SH-SY5Y (cell line): ENCODE results near the gene MFN2.

Experiments used
- GATA2 ChIP-seq: IDR thresholded peaks from 2 replicates; pipeline ENCODE4 v1.6.1; 2011; ENCODE audit warnings: mild to moderate bottlenecking, low read depth, low read length
- GATA3 ChIP-seq: IDR thresholded peaks from 2 replicates; pipeline ENCODE4 v1.6.1; 2011; ENCODE audit warnings: low read depth, mild to moderate bottlenecking, low read length, moderate library complexity

MFN2 gene

GRCh38 chr1:12003762-12004161 is 23.5 kb downstream of the MFN2 start:
- TF ChIP-seq GATA2 (no peak), GATA3 (no peak)

GRCh38 chr1:12005488-12006166 is 25.4 kb downstream of the MFN2 start:
- no peak for TF ChIP-seq GATA3
- no peak for TF ChIP-seq GATA2

DNA sequence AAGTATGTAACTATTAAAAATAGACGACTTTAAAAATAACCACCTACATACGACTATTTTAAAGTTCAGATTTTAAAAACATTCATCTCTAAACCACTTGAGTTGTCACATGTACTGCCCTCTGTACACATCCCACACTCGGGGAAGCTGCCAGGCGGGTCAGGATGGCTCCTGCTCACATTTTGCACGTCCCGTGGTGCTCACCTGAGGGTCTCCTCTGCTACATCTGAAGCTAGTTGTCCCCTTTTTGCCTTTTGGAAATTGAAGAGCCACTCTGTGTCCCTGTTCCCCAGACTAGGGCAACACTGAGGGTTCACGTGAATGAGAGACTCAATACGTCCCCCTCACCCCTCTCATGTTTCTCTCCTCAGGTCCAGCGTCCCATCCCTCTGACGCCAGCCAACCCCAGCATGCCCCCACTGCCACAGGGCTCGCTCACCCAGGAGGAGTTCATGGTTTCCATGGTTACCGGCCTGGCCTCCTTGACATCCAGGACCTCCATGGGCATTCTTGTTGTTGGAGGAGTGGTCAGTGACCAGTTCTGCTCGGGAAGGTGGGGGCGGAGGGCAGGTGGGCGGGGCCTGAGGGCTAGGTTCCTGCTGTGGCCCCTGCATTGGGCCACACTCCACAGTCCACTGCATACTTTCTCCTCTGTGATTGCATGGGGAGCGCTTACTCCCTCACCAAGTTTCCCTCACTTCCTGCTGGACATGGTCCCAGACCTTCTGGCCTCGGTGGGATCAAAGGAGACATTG is 26.1 kb downstream of the MFN2 start:
- TF ChIP-seq GATA2, result no peak
- TF ChIP-seq GATA3, result no peak

- TF ChIP-seq GATA3, result no peak
- no peak for TF ChIP-seq GATA2
These were observed 27.0 kb downstream of the MFN2 start for GRCh38 chr1:12007204-12007603.

DNA sequence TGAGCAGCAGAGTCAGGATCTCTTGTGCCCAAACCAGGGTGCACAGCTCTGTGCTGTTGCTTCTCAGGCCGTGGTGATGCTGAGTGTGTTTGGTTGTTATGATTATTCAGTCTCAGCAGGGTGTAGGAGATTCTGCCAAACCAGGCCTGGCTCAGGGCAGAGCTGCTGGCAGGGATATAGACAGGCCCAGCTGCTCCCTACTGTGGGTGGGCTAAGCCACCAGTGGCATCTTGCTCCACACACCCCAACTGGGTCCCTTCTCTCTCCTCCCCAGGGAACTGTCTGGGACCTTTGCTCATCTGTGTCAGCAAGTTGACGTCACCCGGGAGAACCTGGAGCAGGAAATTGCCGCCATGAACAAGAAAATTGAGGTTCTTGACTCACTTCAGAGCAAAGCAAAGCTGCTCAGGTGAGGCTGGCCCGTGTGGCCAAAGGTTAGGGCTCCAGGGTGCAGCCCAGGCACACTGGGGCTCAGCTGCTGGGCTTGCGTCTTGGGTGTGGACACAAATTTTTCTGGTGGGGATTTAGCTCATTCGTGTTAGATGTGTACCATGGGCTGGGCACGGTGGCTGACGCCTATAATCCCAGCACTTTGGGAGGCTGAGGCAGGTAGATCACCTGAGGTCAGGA is 29.2 kb downstream of the MFN2 start:
- TF ChIP-seq GATA3, result no peak
- TF ChIP-seq GATA2, result no peak

GRCh38 chr1:12010746-12011570 is 30.7 kb downstream of the MFN2 start:
- no peak for TF ChIP-seq GATA3
- no peak for TF ChIP-seq GATA2

DNA sequence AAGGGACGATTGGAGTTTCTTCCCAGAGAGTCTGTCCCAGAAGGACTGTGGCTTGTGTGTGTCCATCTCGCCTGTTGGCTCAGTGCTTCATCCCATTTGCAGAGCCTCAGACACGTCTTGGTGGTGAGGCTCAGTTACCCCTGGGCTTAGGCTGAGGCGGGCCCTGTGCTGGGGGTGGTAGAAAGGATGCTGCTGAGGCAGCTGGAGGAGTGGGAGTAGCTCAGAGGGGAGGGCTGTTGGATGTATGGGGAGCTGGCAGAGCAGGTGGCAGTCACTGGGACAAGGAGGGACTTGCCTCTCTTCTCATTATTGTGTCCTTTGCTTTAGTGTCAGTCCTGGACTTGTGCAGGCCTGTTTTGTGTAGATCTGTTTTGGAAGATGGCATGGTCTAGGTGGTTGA is 31.8 kb downstream of the MFN2 start:
- no peak for TF ChIP-seq GATA3
- no peak for TF ChIP-seq GATA2

DNA sequence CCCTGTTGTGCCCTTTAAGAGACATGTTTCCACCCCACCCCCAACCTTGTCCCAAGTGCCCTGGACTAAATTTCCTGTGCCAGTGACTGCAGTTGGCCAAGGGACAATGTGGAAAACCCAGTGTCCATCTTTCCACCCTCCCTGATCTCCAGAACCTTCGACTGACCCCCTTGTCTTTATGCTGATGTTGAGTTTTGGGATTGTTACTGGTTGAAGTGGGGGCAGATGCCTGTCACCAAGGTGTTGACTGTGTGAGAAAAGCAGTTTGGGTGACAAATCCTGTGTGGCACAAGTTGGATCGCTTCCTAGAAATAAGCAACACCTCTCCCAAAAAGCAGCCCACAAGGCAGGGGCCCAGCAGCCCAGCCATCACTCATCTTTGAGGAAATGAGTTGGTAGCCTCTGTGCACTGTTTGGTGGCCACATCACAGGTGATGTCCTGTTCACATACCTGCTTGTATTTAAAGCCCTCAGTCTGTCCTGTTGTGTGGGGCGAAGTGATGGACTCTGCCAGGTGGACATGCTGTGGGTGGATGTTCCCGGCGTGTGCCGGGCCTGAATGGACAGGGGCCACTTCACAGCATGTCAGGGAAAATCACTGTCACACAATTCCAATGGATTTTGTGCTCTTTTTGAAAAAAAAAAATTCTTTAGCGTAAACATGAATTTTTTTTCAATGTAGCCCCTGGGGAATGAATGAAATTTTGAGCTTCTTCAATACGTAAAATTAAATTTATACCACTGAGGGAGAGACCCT is 32.5 kb downstream of the MFN2 start:
- TF ChIP-seq GATA2 (no peak), GATA3 (no peak)

DNA sequence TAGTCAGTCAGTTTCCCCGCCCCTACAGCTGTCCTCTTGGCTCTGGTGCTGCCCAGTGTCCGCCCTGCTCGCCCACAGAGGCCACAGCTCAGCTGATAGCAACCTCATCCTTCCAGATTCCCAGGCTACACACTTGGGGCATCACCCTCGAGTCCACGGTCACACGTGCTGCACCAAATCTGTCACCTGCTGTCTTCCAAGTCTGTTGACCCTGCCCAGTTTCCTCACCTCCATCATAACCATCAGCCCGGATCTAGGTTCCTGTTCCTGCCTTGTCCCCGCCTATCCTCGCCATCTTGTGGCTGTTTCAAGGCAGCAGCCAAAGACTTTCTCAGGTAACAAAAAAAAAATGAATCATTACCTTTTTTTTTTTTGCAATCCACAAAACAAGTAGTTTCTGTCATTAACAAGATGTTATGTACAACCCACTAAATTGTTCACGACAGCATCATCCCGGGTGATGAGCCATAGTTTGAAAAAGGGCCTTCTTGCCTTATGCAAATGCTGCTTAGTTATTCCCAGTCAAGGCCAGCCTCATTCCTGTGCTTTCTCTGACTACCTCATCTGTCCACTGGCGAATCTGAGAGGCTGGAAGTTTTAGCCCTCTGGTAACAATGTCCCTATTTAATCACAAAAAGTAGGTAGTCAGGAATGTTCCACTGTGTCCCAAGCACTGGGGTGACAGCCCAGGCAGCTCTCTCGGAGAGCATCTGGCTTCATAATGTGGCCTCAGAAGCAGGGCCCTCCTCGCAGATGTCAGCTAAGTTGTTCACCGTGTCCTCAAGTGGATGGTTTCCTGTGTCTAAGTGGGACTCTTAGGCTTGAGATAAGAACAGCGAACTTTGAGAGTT is 34.1 kb downstream of the MFN2 start:
- TF ChIP-seq GATA2 (no peak), GATA3 (no peak)

GRCh38 chr1:12015001-12015491 is 34.8 kb downstream of the MFN2 start:
- TF ChIP-seq GATA2 (no peak), GATA3 (no peak)

DNA sequence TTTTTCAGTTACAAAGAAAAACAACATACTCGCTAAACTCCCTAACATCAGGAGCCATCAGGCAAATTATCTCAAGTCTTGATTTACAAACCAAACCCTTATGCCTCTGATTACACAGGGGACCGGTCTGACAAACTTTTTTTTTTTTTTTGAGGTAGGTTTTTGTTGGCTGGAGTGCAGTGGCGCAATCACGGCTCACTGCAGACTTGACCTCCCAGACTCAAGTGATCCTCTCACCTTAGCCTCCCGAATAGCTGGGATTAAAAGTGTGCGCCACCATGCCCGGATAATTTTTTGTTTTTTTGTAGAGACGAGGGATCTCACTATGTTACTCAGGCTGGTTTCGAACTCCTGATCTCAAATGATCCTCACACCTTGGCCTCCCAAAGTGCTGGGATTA is 35.3 kb downstream of the MFN2 start:
- TF ChIP-seq GATA2 (no peak), GATA3 (no peak)

GRCh38 chr1:12016182-12016581 is 35.9 kb downstream of the MFN2 start:
- TF ChIP-seq GATA2, result no peak
- no peak for TF ChIP-seq GATA3

- TF ChIP-seq GATA3 (no peak), GATA2 (no peak)
These were observed 39.7 kb downstream of the MFN2 start for GRCh38 chr1:12019858-12020509.

- TF ChIP-seq GATA2 (no peak), GATA3 (no peak)
These were observed 41.4 kb downstream of the MFN2 start for GRCh38 chr1:12021616-12022015.
